EH (cell line): ENCODE data around the gene TPCN2.

Source experiments
- DNase-seq: peaks from one replicate; pipeline ENCODE4 v3.0.0-alpha.2; 2015; ENCODE audit warnings: low read depth

Gene TPCN2

GRCh38 chr11:69039501-69039900 lies 9.2 kb upstream of the TPCN2 start:
- DNase-seq = peak; percentile 60

DNA sequence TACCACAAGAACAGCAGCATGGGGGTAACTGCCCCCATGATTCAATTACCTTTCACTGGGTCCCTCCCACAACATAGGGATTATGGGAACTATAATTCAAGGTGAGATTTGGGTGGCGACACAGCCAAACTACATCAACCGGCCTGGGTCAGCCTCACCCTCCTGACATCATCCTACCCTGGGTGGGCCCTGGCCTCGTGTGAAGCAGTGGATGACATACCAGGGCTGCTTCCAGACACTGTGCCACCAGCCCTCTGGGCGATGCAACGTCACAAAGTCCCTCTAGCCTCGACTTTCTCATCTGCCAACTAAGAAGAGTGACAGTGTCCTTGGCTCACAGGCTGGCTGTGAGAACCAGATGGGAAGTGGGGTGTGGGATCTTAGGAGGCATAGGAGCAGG lies 8.7 kb upstream of the TPCN2 start:
- no peak for DNase-seq

DNA sequence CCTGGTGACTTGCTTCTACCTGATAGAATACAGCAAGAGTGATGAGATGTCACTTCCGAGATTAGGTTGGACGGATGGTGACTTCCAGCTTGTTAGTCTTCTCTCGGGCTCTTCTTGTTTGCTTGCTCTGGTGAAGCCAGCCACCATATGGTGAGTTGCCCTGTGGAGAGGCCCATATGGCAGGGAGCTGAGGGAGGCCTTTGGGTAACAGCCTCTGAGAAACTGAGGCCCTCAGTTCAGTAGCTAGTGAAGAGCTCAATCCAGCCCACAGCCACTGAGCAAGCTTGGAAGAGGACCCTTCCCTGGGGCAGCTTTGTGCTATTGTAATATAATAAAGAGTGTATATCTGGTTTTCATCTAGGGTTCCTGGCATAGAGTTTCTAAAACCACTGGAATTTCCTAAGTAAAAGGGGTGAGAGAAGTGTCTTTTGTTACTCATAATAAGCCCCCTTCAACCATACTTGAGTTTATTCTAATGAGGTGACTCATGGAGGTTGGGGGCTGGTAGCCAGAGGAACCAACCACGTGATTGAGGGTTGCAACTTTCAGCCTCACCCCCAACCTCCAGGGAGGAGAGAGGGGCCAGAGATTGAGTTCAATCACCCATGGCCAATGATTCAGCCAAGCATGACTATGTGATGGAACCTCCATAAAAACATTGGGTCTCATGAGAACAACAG lies 8.0 kb upstream of the TPCN2 start:
- peak; percentile 91 for DNase-seq

DNA sequence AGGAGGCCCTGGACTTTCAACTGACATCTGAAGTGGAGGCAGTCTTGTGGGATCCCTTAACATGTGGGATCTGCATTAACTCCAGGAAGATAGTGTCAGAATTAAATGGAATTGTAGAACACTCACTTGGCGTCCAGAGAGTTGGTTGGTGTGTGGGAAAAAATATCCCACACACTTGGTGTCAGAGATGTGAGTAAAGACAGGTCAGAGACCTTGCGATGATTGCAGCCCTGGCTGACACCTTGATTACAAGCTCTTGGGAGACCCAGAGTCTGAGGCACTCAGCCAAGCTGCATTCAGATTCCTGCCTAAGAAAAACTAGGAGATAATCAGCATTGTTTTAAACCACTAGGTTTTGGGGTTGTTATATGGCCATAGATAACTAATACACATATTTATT lies 7.2 kb upstream of the TPCN2 start:
- DNase-seq = no peak

GRCh38 chr11:69044111-69045013 lies 4.4 kb upstream of the TPCN2 start:
- peak; percentile 89 for DNase-seq

GRCh38 chr11:69048031-69048693 lies 570 bp upstream of the TPCN2 start:
- peak; percentile 34 for DNase-seq

DNA sequence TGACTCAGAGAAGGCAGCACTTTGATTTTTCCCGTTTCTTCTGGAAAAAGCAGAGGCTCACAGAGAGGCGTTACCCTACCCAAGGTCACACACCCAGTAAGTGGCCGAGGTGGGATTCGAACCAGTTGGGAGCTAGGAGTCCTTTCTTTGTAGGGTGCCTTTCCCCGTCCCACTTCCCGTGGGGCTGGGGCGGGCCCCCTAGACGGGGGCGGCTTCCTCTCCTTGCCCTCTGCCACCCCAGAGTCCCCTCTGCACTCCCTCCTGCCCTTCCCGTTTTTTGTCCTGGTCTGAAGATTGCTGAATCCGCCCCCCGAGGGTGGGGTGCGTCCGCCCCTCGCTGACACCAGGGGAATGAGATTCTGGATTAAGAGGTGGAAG lies 747 bp downstream of the TPCN2 start:
- no peak for DNase-seq

DNA sequence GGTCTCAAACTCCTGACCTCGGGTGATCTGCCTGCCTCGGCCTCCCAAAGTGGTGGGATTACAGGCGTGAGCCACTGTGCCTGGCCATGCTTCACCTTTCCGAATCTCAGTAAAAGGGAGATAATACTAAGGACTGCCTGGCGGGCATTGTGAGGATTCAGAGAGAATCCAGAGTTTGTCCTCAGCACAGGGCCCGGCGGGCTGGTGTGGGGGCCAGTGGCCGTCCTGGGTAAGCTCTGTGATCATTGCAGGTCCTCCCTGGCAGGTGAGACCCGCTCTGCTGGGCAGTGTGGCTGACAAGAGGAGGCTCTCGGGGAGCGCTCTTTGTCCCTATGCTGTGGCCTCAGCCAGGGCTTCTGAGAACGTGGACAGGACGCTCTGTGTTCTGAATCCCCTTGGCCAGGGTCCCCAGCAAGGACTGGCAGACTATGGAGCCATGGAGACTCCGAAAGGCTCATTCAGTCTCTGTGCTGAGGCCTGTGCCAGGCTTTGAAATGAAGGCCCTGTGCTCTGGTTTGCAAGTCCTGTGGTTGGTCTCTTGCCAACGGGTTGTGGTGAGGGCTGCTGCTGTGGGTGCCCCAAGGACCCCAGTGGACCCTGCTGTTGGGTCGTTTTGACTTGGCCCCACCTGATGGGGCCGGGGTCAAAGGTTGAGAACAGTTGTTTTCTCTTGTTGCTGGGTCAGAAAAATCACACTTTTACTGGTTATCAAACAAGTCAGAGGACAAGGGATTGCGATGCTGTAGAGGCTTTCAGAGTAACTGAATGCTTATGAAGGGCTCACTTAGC lies 2.1 kb downstream of the TPCN2 start:
- DNase-seq = no peak

- DNase-seq = no peak
Observed at GRCh38 chr11:69051381-69052342, 2.9 kb downstream of the TPCN2 start.

DNA sequence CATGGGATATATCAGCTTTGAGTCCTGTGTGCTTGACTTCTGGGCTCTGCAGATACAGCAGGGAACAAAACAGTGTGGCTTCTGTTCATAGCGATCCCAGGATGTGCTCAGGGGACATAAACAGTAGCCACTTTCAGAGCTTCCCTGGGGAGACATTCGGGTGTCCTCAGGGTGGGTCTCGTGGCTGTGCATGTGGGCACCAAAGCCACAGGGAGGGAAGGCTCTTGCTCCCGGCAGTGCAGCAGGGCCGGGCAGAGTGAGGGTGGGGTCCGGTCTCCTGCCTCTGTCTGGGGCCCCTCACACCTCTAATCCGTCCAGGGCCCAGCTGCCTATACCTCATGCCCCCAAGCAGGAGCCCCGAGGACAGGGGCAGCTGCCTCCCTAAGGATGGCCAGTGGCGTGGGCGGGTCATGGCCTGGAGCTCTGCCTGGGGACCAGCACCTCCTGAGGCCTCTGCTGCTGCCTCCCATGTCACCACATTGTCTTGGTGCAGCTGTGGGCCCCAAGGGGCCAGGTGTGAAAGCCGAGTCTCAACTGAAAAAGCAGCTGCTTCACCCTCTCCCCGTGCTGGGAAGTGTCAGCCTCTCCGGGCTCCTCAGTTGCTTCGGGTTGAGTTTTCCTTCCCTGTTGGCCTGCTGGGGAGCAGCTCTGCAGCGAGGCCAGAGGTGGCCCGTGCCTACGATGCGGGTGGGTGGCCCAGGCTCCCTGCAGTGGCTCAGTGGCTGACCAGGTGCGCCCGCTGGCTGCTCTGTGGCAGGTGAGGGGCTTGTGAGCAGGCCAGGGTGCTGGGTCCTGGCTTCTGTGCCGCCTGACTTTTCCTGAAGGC lies 3.8 kb downstream of the TPCN2 start:
- DNase-seq = no peak

- DNase-seq = no peak
Observed at GRCh38 chr11:69053169-69053477, 4.4 kb downstream of the TPCN2 start.

DNA sequence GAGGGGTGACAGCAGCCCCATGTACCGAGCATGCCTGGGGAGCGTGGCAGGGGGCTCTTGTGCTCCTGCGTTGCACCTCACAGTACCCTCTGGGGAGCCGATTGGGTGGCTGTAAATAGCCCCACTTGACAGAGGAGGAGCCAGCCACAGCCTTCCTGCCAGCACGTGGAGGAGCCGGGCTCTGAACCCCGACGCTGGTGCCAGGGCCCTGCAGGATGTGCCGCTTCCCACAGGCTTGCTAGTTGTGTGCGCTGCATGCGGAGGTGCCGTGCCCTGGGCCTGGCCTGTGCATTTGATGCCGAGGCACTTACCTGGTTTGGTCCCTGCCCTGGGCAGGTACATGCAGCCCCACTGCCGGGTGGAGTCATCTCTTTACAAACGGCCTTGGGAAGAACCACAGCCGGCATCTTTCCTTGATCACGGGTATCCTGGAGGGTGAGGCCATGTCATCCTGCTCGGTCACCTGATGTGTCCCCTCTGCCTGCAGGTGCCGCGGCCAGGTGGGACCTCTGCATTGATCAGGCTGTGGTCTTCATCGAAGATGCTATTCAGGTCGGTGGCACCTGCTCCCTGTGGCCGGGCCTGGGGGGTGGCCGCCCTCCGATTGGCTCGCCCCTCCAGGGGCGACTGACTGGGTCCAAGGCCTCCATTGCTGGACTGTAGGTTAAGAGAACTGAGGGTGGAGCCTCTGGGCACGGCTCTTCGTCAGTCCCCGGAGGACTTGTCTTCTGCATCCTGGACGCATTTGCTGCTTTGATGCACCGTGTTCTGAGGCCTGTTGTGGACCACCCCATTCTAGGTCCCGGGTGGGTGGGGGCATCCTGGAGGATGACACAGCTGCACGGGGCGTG lies 5.0 kb downstream of the TPCN2 start:
- DNase-seq = no peak

- DNase-seq = no peak
Observed at GRCh38 chr11:69054397-69055211, 5.9 kb downstream of the TPCN2 start.

- no peak for DNase-seq
Observed at GRCh38 chr11:69055212-69055586, 6.5 kb downstream of the TPCN2 start.

GRCh38 chr11:69055598-69056516 lies 7.1 kb downstream of the TPCN2 start:
- no peak for DNase-seq

GRCh38 chr11:69057236-69057635 lies 8.5 kb downstream of the TPCN2 start:
- DNase-seq = no peak

- no peak for DNase-seq
Observed at GRCh38 chr11:69057801-69058200, 9.1 kb downstream of the TPCN2 start.
